Measurements from ENCODE around the gene HIPK3.

- TF ChIP-seq, protein P1, sequence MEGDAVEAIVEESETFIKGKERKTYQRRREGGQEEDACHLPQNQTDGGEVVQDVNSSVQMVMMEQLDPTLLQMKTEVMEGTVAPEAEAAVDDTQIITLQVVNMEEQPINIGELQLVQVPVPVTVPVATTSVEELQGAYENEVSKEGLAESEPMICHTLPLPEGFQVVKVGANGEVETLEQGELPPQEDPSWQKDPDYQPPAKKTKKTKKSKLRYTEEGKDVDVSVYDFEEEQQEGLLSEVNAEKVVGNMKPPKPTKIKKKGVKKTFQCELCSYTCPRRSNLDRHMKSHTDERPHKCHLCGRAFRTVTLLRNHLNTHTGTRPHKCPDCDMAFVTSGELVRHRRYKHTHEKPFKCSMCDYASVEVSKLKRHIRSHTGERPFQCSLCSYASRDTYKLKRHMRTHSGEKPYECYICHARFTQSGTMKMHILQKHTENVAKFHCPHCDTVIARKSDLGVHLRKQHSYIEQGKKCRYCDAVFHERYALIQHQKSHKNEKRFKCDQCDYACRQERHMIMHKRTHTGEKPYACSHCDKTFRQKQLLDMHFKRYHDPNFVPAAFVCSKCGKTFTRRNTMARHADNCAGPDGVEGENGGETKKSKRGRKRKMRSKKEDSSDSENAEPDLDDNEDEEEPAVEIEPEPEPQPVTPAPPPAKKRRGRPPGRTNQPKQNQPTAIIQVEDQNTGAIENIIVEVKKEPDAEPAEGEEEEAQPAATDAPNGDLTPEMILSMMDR (conservative IDR thresholded peaks at IDR 0.05; ENCODE audit: low read depth in 2 of 2), result no peak
- TF ChIP-seq EZH2 (IDR thresholded peaks at IDR 0.05; ENCODE audit: low read depth, unreplicated experiment), result no peak
- no peak for TF ChIP-seq REST (IDR thresholded peaks at IDR 0.05; ENCODE audit: unreplicated experiment)
- TF ChIP-seq POLR2AphosphoS5 (IDR thresholded peaks at IDR 0.05; ENCODE audit: low read depth), result no peak
- TF ChIP-seq JUNB (IDR thresholded peaks at IDR 0.05; ENCODE audit: unreplicated experiment), result no peak
- no peak for TF ChIP-seq EZH2phosphoT487 (IDR thresholded peaks at IDR 0.05; ENCODE audit: unreplicated experiment)
- TF ChIP-seq, protein P2, sequence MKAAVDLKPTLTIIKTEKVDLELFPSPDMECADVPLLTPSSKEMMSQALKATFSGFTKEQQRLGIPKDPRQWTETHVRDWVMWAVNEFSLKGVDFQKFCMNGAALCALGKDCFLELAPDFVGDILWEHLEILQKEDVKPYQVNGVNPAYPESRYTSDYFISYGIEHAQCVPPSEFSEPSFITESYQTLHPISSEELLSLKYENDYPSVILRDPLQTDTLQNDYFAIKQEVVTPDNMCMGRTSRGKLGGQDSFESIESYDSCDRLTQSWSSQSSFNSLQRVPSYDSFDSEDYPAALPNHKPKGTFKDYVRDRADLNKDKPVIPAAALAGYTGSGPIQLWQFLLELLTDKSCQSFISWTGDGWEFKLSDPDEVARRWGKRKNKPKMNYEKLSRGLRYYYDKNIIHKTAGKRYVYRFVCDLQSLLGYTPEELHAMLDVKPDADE (IDR thresholded peaks at IDR 0.05), result no peak
- no peak for TF ChIP-seq ZNF331 (CRISPR knock-in tag; IDR thresholded peaks at IDR 0.05; ENCODE audit: low read depth)
- TF ChIP-seq CREB1 (CRISPR knock-in tag; IDR thresholded peaks at IDR 0.05; ENCODE audit: low read depth), result no peak
Measured at GRCh38 chr11:33211580-33211979, 45.6 kb upstream of the HIPK3 start.
